Activated CD8-positive, alpha-beta T cell treated with anti-CD3 and anti-CD28 coated beads for 36 hours (primary cell): ENCODE results near the gene XPR1. TPM values are rescaled to one million over a fixed set of nuclear protein-coding genes. Genes with fewer than 3 reads are reported as not detected.
"Not testable (repeated sequence)": the region's sequence is repeated elsewhere in the genome, so short reads cannot be mapped to it uniquely, and the experiment has no call there.

Experiments used
- ATAC-seq: fragments of 200-7000 bp; cut with Tn5 transposase; one replicate; pipeline ENCODE4 v1.10.0; 2021; ENCODE audit warnings: mild to moderate bottlenecking, moderate library complexity
- CTCF ChIA-PET: fragments of 350-600 bp; sonication (Branson Sonifier 250); formaldehyde crosslinking; loops from one replicate; lab custom pipeline; 2021; ENCODE audit warnings: antibody characterized with exemption; lab: Charles Lee
- POLR2A ChIA-PET: fragments of 350-600 bp; sonication (Branson Sonifier 250); formaldehyde crosslinking; loops from one replicate; lab custom pipeline; 2021; ENCODE audit warnings: antibody characterized with exemption; lab: Charles Lee
- DNase-seq: peaks from one replicate; pipeline ENCODE4 v3.0.0-alpha.2; 2020
- H3K27ac Mint-ChIP-seq: one replicate; pipeline ENCODE4 v1.8.0; 2021; ENCODE audit warnings: mild to moderate bottlenecking, mixed read lengths
- H3K27me3 Mint-ChIP-seq: one replicate; pipeline ENCODE4 v1.8.0; 2021; ENCODE audit warnings: mixed read lengths
- H3K36me3 Mint-ChIP-seq: one replicate; pipeline ENCODE4 v1.8.0; 2021; ENCODE audit warnings: low read depth, mixed read lengths
- H3K4me1 Mint-ChIP-seq: one replicate; pipeline ENCODE4 v1.8.0; 2021; ENCODE audit warnings: low read depth, mixed read lengths
- H3K4me3 Mint-ChIP-seq: one replicate; pipeline ENCODE4 v1.8.0; 2021; ENCODE audit warnings: mild to moderate bottlenecking, moderate library complexity, mixed read lengths
- H3K9me3 Mint-ChIP-seq: one replicate; pipeline ENCODE4 v1.8.0; 2021; ENCODE audit warnings: mixed read lengths
- intact Hi-C: fragments of 100-400 bp; cut with micrococcal nuclease; formaldehyde crosslinking; loops from one replicate; pipeline ENCODE4 v1.10.0; 2022
- total RNA-seq, 2 experiments: library from RNA; stranded (reverse); gene quantifications; one replicate each; pipeline ENCODE4 v1.2.3, GENCODE V29; 2021
- TF ChIP-seq, protein P1 (sequence below): fragments of 200-600 bp; IDR thresholded peaks from one replicate; pipeline ENCODE4 v1.8.0; 2022; ENCODE audit warnings: antibody characterized with exemption, mild to moderate bottlenecking

The XPR1 gene
- total RNA-seq, 2 experiments from 2014 or later, result 12.8 to 14.4 TPM

DNA sequence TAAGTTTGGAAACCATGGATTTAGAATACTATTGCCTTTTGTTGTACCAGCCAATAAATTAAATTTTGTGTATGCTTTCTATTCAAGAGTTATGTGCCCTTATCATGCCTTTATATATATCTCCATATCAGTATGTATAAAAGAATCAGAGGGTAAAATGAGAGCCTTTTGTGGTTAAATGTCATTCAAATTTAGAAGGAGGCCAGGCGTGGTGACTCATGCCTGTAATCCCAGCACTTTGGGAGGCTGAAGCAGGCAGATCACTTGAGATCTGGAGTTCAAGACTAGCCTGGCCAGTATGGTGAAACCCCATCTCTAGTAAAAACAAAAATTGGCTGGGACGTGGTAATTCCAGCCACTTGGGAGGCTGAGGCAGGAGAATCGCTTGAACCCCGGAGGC lies 88.9 kb downstream of the XPR1 start:
- H3K27ac Mint-ChIP-seq, result no peak overlapping the region
- ChIA-PET POLR2A (no interaction called here), CTCF (no interaction called here)
- no peak overlapping the region for H3K4me3 Mint-ChIP-seq
- DNase-seq, result no peak
- H3K4me1 Mint-ChIP-seq, result no peaks in the 10 kb centered on the region
- peaks cover 4% of the 10 kb centered on the region for H3K36me3 Mint-ChIP-seq
- H3K27me3 Mint-ChIP-seq, result no peaks in the 10 kb centered on the region
- peaks cover 3% of the 10 kb centered on the region for H3K9me3 Mint-ChIP-seq
- no peak for ATAC-seq
- intact Hi-C loops, result no loop called here
- TF ChIP-seq, protein P1, sequence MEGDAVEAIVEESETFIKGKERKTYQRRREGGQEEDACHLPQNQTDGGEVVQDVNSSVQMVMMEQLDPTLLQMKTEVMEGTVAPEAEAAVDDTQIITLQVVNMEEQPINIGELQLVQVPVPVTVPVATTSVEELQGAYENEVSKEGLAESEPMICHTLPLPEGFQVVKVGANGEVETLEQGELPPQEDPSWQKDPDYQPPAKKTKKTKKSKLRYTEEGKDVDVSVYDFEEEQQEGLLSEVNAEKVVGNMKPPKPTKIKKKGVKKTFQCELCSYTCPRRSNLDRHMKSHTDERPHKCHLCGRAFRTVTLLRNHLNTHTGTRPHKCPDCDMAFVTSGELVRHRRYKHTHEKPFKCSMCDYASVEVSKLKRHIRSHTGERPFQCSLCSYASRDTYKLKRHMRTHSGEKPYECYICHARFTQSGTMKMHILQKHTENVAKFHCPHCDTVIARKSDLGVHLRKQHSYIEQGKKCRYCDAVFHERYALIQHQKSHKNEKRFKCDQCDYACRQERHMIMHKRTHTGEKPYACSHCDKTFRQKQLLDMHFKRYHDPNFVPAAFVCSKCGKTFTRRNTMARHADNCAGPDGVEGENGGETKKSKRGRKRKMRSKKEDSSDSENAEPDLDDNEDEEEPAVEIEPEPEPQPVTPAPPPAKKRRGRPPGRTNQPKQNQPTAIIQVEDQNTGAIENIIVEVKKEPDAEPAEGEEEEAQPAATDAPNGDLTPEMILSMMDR, result no peak

DNA sequence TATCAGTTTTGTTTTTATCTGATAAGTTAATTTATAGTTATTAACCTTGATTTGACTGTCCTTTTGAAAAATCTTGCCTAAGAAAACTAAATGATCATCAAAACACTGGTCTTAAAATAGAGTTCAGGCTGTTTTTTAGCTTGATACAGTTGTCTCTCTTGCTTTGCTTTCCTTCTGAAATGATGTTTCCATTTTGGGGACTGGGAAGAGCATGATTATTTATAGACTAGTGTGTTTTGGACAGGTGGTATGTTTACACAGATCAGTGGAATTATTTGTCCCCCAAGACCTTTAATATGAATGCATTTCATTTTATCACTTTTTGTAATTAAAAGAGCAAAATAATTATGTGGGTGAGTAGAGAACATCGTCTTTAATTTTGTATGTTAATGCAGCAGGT lies 90.8 kb downstream of the XPR1 start:
- ChIA-PET POLR2A (no interaction called here), CTCF (interaction anchor here (1.3 kb wide), 1 partner anchor 9 kb away, joined by 3 read pairs; no protein-coding TSS in a partner anchor)
- DNase-seq, result no peak

DNA sequence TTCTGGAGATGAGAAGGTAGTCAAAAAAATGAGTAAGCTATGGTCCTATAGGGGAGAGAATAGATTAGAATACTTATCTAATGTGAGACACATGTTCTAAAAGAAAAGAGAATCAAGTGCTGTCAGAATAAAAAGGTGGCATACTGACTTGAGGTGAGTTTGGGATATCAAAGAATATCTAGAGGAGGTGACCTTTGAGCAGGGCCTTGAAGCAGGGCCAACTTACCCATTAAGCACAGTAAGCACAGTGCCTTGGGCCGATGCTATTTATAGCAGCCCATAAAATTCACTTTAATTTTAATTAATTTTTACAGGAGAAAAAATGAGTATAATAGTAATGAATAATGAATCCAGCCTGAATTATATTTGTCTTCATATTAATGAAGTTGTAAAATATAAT lies 92.2 kb downstream of the XPR1 start:
- TF ChIP-seq, protein P1, result no peak
- Mint-ChIP-seq H3K4me3 (no peak overlapping the region), H3K27me3 (no peaks in the 10 kb centered on the region), H3K4me1 (no peaks in the 10 kb centered on the region), H3K9me3 (peaks cover 23% of the 10 kb centered on the region), H3K36me3 (peaks cover 24% of the 10 kb centered on the region), H3K27ac (no peak overlapping the region)
- no peak for ATAC-seq
- CTCF ChIA-PET, result interaction anchor here (0.5 kb wide), 1 partner anchor 81 kb away, joined by 3 read pairs; no protein-coding TSS in a partner anchor
- intact Hi-C loops, result no loop called here
- POLR2A ChIA-PET, result no interaction called here
- no peak for DNase-seq

More for the DNA sequence above, 90.8 kb downstream of the XPR1 start:
- H3K27me3 Mint-ChIP-seq, result no peaks in the 10 kb centered on the region
- no peaks in the 10 kb centered on the region for H3K4me1 Mint-ChIP-seq
- intact Hi-C loops, result no loop called here
- no peak overlapping the region for H3K27ac Mint-ChIP-seq
- H3K9me3 Mint-ChIP-seq, result peaks cover 12% of the 10 kb centered on the region
- ATAC-seq, result no peak
- no peak overlapping the region for H3K4me3 Mint-ChIP-seq
- peaks cover 15% of the 10 kb centered on the region for H3K36me3 Mint-ChIP-seq
- TF ChIP-seq, protein P1, result no peak

DNA sequence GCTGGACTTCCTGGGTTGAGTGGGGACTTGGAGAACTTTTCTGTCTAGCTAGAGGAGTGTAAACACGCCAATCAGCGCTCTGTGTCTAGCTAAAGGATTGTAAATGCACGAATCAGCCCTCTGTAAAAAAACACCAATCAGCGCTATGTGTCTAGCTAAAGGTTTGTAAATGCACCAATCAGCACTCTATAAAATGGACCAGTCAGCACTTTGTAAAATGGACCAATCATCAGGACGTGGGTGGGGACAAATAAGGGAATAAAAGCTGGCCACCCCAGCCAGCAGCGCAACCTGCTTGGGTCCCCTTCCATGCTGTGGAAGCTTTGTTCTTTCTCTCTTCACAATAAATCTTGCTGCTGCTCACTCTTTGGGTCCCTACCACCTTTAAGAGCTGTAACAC lies 94.2 kb downstream of the XPR1 start:
- peaks cover 38% of the 10 kb centered on the region for H3K9me3 Mint-ChIP-seq
- POLR2A ChIA-PET, DNase-seq, H3K4me1 Mint-ChIP-seq, H3K4me3 Mint-ChIP-seq, ATAC-seq, intact Hi-C loops, CTCF ChIA-PET, H3K27me3 Mint-ChIP-seq, H3K27ac Mint-ChIP-seq: not testable (repeated sequence)
- peaks cover 41% of the 10 kb centered on the region for H3K36me3 Mint-ChIP-seq

GRCh38 chr1:180727751-180728150 lies 95.9 kb downstream of the XPR1 start:
- H3K27me3 Mint-ChIP-seq, DNase-seq, H3K4me3 Mint-ChIP-seq, ATAC-seq, CTCF ChIA-PET, H3K27ac Mint-ChIP-seq, H3K4me1 Mint-ChIP-seq, intact Hi-C loops, POLR2A ChIA-PET: not testable (repeated sequence)
- peaks cover 45% of the 10 kb centered on the region for H3K9me3 Mint-ChIP-seq
- H3K36me3 Mint-ChIP-seq, result peaks cover 47% of the 10 kb centered on the region

- H3K4me1 Mint-ChIP-seq, result no peaks in the 10 kb centered on the region
- CTCF ChIA-PET, result no interaction called here
- DNase-seq, result no peak
- H3K36me3 Mint-ChIP-seq, result peaks cover 55% of the 10 kb centered on the region
- peaks cover 50% of the 10 kb centered on the region for H3K9me3 Mint-ChIP-seq
- no peak for ATAC-seq
- POLR2A ChIA-PET, result no interaction called here
- intact Hi-C loops, result no loop called here
- no peak overlapping the region for H3K27ac Mint-ChIP-seq
- no peaks in the 10 kb centered on the region for H3K27me3 Mint-ChIP-seq
- TF ChIP-seq, protein P1, result no peak
- H3K4me3 Mint-ChIP-seq, result no peak overlapping the region
Observed at GRCh38 chr1:180728472-180729106, 96.8 kb downstream of the XPR1 start.
